GM21526 (cell line): Measurements from ENCODE around the gene HOXB8.

Source experiments
- ATAC-seq: cut with Tn5 transposase; IDR thresholded peaks from one replicate; pipeline ENCODE4 v1.9.1; 2021; ENCODE audit warnings: moderate library complexity; ENCODE audit not compliant: unreplicated experiment, low FRiP score

The HOXB8 gene

DNA sequence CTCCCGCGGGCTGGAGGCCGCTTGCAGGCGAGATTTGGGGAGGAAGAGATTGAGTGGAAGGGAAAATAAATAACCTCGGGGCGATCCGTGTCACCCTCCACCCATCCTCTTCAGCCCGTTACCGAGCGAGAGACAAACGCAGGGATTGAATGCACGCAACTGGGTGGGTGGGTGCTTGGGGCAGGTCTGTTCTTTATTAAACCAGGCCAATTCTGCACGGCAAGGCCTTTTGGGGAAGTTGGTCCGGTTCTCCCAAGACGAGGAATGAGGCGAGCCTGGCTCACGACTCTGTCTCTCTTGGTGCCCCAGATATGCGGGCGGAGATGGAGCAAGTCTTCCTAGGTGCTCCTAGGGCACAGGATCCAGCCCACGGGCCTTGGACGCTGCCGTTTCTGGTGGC, 3.9 kb downstream of the HOXB8 start:
- ATAC-seq, result no peak

DNA sequence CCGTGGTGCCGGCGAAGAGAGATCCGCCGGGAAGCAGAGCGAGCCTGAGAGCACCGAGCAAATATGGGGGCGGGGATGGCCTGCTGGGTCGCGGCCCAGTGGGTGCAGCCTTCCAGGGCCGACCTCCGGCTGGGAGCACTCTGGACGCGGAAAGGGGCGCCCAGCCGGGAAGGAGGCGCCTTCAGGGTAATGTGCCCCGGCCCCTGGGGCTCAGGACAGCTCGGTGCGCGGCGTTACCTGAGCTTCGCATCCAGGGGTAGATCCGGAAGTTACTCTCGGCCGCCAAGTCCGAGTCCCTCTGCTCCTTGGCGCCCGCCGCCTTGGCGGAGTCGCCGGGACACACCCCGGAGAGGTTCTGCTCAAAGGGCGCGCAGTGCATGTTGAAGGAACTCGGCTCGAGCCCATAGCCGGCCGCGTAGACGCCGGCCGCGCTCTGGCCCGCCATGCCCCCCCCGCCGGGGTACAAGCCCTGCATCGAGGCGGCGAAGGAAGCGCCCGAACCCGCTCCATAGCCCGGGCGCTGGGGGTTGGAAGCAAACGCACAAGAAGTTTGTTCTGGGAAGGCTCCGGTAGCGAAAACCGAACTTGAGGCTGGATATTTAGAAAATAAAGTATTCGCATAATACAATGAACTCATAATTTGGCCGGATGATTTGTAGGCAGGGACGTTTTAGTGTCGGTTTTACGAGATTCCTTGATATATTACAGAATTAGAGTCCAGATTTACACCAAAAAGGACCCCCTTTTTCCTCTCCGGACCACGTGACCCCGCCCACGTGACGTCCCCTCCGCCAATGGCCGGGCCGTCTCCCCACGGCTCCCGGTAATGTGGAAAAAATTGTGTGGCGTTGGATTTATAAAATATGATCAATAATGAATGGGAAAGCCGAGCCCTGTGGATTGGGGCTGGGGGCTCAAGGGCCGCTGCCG, 4.5 kb downstream of the HOXB8 start, which contains the start of gene HOXB7:
HOXB7 (minus strand) TSS at position 736 of the 930 bp plus-strand sequence; CDS start at position 637, 99 bp downstream.
- ATAC-seq, result no peak

- ATAC-seq, result no peak
Observed at GRCh38 chr17:48609759-48610281, 5.3 kb downstream of the HOXB8 start.

DNA sequence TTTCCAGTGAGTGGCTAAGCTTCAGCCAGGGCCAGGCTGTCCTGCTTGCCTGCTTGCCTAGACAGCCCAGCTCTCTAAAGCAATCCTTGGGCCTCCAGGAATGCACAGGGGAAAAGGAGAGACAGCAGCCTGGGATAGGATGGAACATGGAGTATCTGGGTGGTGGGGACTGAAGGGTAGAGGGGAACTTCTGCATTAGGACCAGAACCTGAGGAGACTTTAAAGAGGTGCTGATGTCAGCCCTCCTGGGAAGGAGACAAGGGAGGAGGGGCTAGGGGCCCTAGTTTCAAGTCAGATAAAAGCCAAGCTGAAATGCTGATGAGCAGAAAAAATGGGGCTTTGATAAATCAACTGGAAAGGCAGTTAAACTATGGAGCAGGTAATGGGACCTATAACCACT, 6.1 kb downstream of the HOXB8 start:
- no peak for ATAC-seq

DNA sequence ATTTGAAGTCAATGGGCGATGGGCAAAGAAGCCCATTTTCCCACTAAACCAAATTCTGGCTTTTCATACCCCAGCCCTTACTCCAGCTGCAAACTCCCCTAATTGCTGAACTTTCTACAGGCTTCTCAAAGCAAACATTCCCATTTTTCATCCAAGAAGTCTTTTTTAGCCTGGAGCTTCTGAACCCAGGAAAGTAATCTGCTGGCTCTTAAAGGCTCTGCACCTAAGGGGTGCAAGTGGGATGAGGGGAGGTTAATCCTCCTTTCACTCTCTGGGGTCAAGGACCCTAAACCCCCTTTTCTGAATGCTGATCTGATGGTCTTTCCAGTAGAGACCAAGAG, 6.6 kb downstream of the HOXB8 start:
- ATAC-seq, result no peak

GRCh38 chr17:48606892-48607614, 8.0 kb downstream of the HOXB8 start:
- no peak for ATAC-seq

DNA sequence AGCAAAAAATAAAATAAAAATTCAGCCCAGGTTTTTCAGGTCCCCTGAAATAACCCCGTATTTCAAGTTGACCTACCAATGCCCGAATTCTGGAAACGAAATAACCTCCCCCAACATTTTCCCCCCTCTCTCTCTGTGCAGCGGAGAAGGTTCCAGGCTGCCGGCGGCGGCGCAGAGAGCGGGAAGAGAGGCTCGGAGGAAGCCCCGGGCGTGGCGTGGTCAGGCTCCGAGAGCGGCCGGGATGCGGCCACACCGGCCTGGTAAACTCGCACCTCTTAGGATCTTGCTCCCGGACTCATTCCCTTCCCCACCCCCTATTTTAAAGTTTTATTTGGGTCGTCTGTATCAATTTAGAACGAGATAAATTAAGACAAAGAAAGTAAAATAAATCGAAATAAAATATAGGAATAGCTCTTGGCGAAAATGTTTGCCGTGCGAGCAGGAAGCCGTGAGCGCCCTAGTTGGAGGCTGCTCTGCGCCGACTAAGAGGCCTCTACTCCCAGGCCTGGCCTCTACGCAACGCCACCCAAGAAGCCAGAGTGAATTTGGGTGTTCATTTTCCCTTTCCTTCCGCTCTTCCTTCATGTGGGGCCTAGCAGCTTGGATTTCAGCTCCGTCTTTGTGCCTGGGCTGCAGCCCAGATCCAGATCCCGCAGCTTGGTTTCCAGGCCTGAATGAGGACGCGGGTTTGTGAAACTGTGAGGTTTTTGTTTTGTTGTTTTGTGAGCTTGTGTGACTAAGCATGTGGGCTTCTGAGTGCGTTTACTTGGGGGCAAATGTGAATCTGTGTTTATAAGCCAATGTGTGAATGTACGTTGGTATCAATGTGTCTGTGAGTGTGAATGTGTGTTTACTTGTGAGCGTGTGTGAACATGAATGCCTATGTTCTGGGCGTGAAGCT, 8.9 kb downstream of the HOXB8 start:
- ATAC-seq, result no peak

- no peak for ATAC-seq
Observed at GRCh38 chr17:48605409-48605919, 9.6 kb downstream of the HOXB8 start.

DNA sequence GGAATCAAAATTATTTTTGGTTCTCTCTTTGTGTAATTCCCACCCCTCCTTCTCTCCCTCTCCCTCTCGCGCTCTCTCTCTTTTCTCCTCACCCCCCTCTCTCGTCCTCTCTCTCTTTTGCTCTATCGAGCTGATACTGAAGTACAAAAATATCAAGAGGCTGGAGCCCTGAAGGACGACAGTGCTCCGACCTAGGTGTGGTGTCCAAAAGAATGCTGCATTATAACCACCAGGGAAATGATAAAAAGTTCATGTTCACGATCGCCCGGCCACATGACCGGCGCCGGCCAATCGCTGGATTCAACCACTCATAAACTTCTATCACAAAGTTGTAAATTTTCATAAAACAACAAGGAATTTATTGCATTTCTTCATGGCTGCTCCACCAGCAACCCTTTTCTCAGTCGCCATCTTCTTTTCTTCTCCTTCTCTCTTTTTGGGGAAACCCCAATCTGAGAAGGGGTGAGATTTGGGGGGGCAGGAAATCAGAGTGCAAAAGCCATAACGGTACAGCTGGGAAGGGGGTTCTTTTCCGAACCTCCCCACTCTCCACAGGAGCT, 10.2 kb downstream of the HOXB8 start, which contains the start of gene HOXB6:
HOXB6 (minus strand) TSS at position 217 of the 560 bp plus-strand sequence. CDS start 6,836 bp downstream, outside the sequence.
- no peak for ATAC-seq

DNA sequence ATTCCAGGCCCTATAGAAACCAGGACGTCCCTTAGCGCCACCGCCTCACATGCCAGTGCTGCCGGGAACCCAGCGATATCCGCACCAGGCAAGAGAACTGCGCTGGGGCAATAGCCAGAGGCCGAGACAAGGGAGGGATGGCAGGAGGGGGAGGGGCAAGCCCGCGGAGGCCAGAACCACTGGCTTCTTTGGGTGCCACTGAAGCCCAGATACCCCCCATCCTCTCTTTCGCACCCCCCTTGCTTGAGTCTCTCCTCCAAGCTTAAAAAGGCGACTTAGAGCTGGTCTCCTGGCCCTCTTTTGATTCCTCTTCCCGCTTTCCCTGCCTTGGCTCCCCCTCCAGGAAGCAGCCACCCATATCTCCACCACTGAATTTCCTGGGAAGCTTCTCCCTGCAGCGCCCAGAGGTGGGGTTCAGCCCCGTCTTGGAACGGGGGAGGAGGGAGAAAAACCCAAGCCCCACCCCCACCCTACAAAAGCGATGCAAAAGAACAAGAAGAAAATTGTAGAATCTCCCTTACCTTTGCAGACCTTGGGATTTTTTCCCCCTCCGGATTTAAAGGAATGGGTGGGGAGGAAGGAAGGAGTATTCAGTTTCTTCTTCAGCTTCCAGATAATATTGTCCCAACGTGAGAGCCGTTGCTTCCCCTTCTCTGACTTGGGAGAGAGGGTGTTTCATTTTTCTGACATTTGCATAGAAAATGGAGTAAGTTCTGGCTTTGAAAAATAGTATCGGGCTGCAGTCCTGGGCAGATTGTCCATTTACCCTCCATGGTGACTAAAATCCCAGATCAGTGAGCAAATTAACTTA, 10.9 kb downstream of the HOXB8 start:
- no peak for ATAC-seq

DNA sequence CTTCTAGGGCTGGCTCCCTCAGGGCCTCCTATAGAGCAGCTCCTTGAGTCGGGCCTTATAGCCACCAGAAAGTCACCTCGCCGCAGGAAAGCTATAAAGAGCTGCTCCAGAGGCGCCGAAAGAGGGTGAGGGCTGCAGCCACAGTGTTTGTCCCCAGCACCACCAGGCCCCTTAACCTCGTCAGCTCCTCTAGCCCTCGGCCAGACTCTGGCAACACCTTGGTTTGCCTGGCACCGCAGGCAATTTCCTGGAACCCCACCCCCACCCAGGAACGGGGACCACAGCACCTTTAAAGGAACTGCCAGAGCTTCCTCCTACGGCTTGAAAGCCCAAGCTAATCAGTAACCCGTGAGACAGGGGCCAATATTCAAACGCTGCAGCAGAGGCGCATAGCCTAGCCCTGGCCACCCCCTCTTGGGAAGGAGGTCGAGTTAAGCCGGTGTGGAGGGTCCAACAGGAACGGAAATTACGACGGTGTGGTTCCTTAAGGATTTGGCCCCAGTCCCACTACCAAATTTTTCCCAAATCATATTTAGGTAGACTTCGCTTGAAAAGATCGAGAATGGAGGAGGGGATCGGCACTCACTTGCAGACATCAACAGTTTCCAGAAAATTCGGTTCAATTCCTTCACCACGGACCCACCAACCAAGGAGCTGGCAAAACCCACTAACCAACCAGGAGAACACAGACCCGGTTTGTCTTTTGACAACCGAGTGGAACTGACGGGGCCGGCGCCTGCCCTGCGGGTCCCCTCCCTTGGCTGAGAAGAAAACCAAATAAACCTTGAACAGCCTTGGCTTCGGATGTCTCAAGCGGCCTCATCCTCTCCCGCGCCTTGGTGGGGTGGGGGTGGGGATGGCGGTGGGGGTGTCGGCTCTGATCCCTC, 13.3 kb downstream of the HOXB8 start:
- no peak for ATAC-seq

- no peak for ATAC-seq
Observed at GRCh38 chr17:48601207-48601538, 13.9 kb downstream of the HOXB8 start.

DNA sequence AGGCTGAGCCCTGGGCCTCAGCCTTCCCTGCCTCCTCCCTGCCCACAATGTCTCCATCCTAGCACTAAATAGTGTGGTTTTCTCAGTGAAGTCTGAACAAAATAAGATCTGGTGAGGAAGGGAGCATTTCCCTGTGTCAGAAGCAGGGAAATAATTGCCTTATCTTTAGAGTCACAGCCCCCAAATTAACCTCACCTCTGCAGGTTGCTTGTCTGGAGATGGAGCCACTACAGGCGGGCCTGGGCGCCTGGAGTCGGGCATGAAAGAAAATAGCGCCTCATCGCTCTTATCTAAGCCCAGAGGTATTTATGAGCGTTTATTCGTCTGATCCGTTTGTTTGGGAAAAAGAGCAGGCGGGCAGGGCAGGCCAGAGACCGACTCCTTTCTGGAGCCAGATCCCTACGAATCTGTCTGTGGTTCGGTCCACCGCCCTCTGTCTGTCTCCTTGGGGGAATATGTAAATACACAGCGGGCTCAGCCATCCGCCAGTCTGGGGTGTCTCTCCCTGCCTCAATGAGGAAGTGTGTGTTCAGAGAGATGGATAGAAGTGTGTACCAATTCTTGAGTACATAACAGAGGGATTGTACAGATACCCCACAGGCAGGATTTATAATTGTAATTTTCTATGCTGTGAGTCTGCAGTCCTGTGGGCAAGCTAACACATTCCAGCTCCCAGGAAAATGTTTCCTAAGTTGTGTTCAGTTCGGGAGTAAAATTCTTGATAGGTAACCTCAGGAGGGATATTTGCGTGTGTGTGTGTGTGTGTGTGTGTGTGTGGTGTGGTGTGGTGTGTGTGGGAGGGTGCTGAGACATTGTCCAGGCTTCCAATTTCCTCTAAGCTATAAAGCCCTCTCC, 14.6 kb downstream of the HOXB8 start:
- ATAC-seq, result no peak

DNA sequence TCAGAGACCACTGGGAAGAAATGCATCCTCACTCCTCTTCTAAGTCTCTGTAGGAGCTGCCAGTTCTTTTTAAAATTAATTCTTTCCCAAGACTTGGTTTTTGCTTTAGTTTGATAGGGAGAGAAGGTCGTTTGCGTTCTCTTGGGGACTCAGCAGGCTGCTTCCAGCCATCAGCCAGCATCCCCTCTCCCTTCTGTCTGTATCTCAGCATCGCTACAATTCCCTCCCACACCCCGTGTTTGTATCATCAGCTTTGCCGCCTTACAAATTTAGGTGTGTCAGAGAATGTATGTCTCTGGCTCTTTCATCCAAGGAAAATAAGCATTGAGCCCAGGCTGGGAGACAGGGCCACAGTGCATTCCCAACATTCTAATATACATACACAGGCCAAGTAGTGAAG, 15.7 kb downstream of the HOXB8 start:
- ATAC-seq, result no peak

GRCh38 chr17:48598736-48599135, 16.4 kb downstream of the HOXB8 start:
- ATAC-seq, result no peak

- ATAC-seq, result no peak
Observed at GRCh38 chr17:48597778-48598631, 17.1 kb downstream of the HOXB8 start.

DNA sequence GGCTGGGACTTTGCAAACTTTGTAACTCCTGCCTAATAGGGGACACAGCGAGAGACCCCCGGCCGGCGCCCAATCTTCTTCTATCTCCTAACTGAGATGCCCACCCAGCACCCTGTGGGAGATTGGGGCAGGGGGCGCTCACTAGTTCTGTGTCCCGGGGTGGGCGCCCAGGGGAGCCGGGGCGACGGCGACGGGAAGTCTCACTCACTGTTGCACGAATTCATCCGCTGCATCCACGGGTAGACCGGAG, 17.6 kb downstream of the HOXB8 start:
- ATAC-seq, result no peak
